Breast epithelium (tissue), 3 donors: ENCODE results near the gene FSTL4.

Source experiments
- POLR2A ChIP-seq: fragments of 450-650 bp; IDR thresholded peaks from one replicate; pipeline ENCODE4 v1.6.1; 2016; ENCODE audit warnings: antibody characterized with exemption, mild to moderate bottlenecking, moderate library complexity
- POLR2AphosphoS5 ChIP-seq, 3 donors: sonication (generic); formaldehyde crosslinking; IDR thresholded peaks; one replicate each; pipeline ENCODE4 v1.6.1; 2017; ENCODE audit warnings: antibody characterized with exemption in 3 of 3
- TF ChIP-seq, protein P1 (sequence below), 3 donors: fragments of 450-650 bp; IDR thresholded peaks; one replicate each; pipeline ENCODE4 v1.5.1; 2016 to 2017; ENCODE audit warnings: antibody characterized with exemption in 3 of 3, mild to moderate bottlenecking in 3 of 3, moderate library complexity in 3 of 3

DNA sequence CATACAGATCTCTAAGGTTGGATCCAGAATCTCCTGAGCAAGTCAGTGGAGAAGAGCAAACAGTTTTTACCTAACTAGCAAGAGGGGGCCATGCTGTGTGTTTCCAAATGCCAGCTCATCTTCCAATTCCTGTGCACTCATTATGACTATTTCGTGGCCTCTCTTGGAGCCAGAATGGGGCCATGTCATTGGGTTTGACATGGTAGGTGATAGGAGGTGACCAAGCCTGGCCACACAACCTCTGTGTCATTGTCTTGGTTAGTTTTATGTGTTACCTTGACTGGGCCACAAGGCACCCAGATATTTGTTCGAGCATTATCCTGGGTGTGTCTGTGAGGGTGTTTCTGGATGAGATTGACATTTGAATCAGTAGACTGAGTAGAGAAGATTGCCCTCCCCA lies 354.4 kb downstream of the FSTL4 start:
- TF ChIP-seq, protein P1, sequence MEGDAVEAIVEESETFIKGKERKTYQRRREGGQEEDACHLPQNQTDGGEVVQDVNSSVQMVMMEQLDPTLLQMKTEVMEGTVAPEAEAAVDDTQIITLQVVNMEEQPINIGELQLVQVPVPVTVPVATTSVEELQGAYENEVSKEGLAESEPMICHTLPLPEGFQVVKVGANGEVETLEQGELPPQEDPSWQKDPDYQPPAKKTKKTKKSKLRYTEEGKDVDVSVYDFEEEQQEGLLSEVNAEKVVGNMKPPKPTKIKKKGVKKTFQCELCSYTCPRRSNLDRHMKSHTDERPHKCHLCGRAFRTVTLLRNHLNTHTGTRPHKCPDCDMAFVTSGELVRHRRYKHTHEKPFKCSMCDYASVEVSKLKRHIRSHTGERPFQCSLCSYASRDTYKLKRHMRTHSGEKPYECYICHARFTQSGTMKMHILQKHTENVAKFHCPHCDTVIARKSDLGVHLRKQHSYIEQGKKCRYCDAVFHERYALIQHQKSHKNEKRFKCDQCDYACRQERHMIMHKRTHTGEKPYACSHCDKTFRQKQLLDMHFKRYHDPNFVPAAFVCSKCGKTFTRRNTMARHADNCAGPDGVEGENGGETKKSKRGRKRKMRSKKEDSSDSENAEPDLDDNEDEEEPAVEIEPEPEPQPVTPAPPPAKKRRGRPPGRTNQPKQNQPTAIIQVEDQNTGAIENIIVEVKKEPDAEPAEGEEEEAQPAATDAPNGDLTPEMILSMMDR (IDR thresholded peaks at IDR 0.05) = no peak
- TF ChIP-seq POLR2A = no peak
- TF ChIP-seq POLR2AphosphoS5 (IDR thresholded peaks at IDR 0.05) = no peak
